Right atrium auricular region (tissue), 2 donors: ENCODE data around the gene HCFC1. TPM values are rescaled to one million over a fixed set of nuclear protein-coding genes. Genes with fewer than 3 reads are reported as not detected.

Experiments
- DNase-seq: peaks from one replicate; pipeline ENCODE4 v3.0.0-alpha.2; 2019; ENCODE audit warnings: low spot score
- H3K27ac ChIP-seq, 2 donors: fragments of 200-600 bp; sonication (generic); 1 replicate in 1 of 2; 2 replicates in 1 of 2; pipeline ENCODE4 v1.5.1; 2016 to 2019
- H3K27me3 ChIP-seq, 2 donors: fragments of 200-600 bp; sonication (generic); one replicate each; pipeline versions ENCODE4 v1.5.1 to v1.6.0; 2017 to 2019
- H3K36me3 ChIP-seq: fragments of 200-600 bp; sonication (generic); one replicate; pipeline ENCODE4 v1.5.1; 2016
- H3K4me1 ChIP-seq, 2 donors: fragments of 200-600 bp; sonication (generic); one replicate each; pipeline versions ENCODE4 v1.5.1 to v1.6.0; 2017 to 2019
- H3K4me3 ChIP-seq, 2 donors: fragments of 200-600 bp; sonication (generic); 1 replicate in 1 of 2; 2 replicates in 1 of 2; pipeline ENCODE4 v1.5.1; 2017 to 2019; ENCODE audit warnings: mild to moderate bottlenecking in 1 of 2, moderate library complexity in 1 of 2
- H3K9me3 ChIP-seq, 2 donors: fragments of 200-600 bp; sonication (generic); one replicate each; pipeline ENCODE4 v1.5.1; 2019
- total RNA-seq, 2 donors: library from RNA; depleted of rRNA; stranded (reverse); fragments of >200 nt; gene quantifications; one replicate each; pipeline ENCODE4 v1.1.0, GENCODE V29; 2016
- TF ChIP-seq, protein P1 (sequence below), 2 donors: fragments of 200-600 bp; sonication (generic); IDR thresholded peaks; one replicate each; pipeline ENCODE4 v1.5.1; 2019; ENCODE audit warnings: antibody characterized with exemption in 2 of 2

HCFC1 gene
- total RNA-seq, 2 donors from 2014 or later, result 40.8 to 54.7 TPM

DNA sequence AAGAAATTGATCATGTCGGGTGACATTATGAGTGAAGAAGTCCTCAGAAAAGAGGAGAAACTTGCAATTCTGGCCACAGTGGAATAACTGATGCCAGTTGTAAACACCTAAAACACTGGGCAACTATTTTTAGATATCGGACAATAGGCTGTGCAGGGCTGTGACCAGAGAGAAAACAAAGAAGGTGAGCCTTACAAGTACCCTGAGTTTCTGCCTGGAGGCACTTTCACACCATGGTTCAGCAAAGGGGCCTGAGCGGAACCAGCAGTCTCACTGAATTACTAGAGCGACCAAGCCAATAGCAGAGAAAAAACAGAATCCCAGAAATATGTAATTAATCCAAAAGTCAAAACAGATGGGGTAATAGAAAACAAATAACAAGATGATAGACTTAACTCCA lies 36.9 kb upstream of the HCFC1 start:
- DNase-seq, result no peak
- H3K36me3 ChIP-seq, result no peaks in the 10 kb centered on the region
- TF ChIP-seq, protein P1, sequence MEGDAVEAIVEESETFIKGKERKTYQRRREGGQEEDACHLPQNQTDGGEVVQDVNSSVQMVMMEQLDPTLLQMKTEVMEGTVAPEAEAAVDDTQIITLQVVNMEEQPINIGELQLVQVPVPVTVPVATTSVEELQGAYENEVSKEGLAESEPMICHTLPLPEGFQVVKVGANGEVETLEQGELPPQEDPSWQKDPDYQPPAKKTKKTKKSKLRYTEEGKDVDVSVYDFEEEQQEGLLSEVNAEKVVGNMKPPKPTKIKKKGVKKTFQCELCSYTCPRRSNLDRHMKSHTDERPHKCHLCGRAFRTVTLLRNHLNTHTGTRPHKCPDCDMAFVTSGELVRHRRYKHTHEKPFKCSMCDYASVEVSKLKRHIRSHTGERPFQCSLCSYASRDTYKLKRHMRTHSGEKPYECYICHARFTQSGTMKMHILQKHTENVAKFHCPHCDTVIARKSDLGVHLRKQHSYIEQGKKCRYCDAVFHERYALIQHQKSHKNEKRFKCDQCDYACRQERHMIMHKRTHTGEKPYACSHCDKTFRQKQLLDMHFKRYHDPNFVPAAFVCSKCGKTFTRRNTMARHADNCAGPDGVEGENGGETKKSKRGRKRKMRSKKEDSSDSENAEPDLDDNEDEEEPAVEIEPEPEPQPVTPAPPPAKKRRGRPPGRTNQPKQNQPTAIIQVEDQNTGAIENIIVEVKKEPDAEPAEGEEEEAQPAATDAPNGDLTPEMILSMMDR (IDR thresholded peaks at IDR 0.05), result no peak
- no peak overlapping the region for H3K27ac ChIP-seq
- H3K9me3 ChIP-seq, result no peaks in the 10 kb centered on the region
- no peaks in the 10 kb centered on the region for H3K27me3 ChIP-seq
- no peaks in the 10 kb centered on the region for H3K4me1 ChIP-seq
- H3K4me3 ChIP-seq, result no peak overlapping the region

DNA sequence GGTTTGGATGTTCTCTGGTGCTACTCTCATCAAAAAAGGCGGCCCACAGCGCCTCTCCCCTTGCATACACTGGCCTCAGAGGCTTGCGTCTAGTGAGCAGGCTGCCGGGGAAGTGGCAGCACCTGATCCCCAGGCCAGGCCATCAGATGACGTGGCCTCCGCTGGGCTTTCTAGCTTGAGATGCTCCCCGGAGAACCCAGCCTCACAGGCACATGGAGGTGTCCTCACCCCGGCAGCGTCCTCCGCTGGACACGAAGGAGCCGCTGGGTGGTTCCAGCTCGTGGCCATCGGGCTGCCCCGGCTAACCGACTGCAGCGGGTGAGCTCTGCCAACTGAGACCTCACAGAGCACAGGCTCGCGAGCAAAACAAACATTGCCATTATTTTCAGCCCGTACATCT lies 35.3 kb upstream of the HCFC1 start:
- Histone ChIP-seq H3K9me3 (no peaks in the 10 kb centered on the region), H3K4me3 (no peak overlapping the region), H3K27ac (no peak overlapping the region), H3K36me3 (no peaks in the 10 kb centered on the region), H3K4me1 (no peaks in the 10 kb centered on the region), H3K27me3 (no peaks in the 10 kb centered on the region)
- TF ChIP-seq, protein P1 (IDR thresholded peaks at IDR 0.05), result no peak
- no peak for DNase-seq

GRCh38 chrX:154004315-154004714 lies 32.7 kb upstream of the HCFC1 start:
- DNase-seq, result no peak
- no peaks in the 10 kb centered on the region for H3K36me3 ChIP-seq
- H3K4me1 ChIP-seq, result no peaks in the 10 kb centered on the region
- TF ChIP-seq, protein P1 (IDR thresholded peaks at IDR 0.05), result no peak
- no peak overlapping the region for H3K4me3 ChIP-seq
- no peaks in the 10 kb centered on the region for H3K9me3 ChIP-seq
- no peaks in the 10 kb centered on the region for H3K27me3 ChIP-seq
- no peak overlapping the region for H3K27ac ChIP-seq

DNA sequence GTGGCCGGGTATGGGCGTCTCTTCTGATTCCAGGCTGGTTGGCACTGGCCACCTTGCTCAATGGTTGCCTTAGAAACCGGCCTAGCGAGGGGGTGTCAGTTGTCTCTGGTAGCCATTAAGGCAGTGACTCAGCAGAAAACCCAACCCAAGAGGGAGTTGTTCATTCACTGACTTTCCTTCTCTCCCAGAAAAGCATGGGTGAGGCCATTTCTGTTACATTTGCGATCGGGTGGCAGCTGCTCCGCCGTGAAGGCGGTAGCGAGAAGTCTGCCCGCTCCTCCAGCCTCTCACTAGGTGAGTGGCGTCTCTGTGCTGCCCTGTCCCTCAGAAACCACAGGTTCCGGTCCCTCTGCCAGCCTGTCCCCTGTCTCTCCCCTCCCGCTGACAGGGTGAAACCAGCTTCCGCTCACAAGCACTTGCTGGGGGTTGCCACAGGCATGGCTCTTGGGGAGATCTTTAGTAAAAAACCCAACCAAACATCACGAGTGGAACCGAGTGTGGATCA lies 30.6 kb upstream of the HCFC1 start:
- Histone ChIP-seq H3K36me3 (no peaks in the 10 kb centered on the region), H3K27me3 (no peaks in the 10 kb centered on the region), H3K4me3 (no peak overlapping the region), H3K27ac (no peak overlapping the region), H3K4me1 (no peaks in the 10 kb centered on the region), H3K9me3 (no peaks in the 10 kb centered on the region)
- TF ChIP-seq, protein P1 (IDR thresholded peaks at IDR 0.05), result no peak
- DNase-seq, result no peak

DNA sequence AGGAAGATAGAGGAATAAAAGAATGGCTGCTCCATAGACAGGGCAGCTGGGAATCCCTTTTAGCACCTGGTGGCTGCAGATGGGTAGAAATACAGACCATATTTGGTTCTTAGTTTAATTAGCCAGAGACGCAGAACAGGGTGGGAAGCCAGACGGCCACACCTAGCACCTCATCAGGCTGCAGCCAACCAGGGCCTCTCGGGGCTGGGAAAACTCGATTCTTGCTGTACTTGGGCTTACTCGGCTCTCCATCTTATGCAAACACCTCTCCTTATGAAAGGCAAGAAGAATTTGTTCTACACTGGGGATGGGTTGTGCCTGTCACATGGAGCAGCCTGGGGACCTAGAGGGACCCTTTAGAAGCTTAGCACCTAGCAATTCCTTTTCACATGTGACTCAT lies 28.4 kb upstream of the HCFC1 start:
- Histone ChIP-seq H3K27ac (no peak overlapping the region), H3K36me3 (no peaks in the 10 kb centered on the region), H3K9me3 (no peaks in the 10 kb centered on the region), H3K4me1 (no peaks in the 10 kb centered on the region), H3K27me3 (no peaks in the 10 kb centered on the region), H3K4me3 (no peak overlapping the region)
- no peak for DNase-seq
- TF ChIP-seq, protein P1 (IDR thresholded peaks at IDR 0.05), result no peak

GRCh38 chrX:153999359-154000037 lies 27.9 kb upstream of the HCFC1 start:
- TF ChIP-seq, protein P1 (IDR thresholded peaks at IDR 0.05), result no peak
- Histone ChIP-seq H3K4me3 (no peak overlapping the region), H3K4me1 (no peaks in the 10 kb centered on the region), H3K9me3 (no peaks in the 10 kb centered on the region), H3K36me3 (no peaks in the 10 kb centered on the region), H3K27me3 (no peaks in the 10 kb centered on the region), H3K27ac (no peak overlapping the region)
- no peak for DNase-seq
